NB4 (cell line): ENCODE measurements around the gene FKBP15.

Source experiments
- DNase-seq: peaks from one replicate; pipeline ENCODE4 v3.0.0; 2010; ENCODE audit warnings: low read depth
- H3K4me3 ChIP-seq: one replicate; pipeline ENCODE4 v1.5.1; 2011; ENCODE audit warnings: mild to moderate bottlenecking, low read depth, low read length, moderate library complexity
- CTCF ChIP-seq: IDR thresholded peaks from one replicate; pipeline ENCODE4 v1.5.1; 2012; ENCODE audit warnings: low read depth, low read length
- MYC ChIP-seq: IDR thresholded peaks from 2 replicates; pipeline ENCODE4 v1.6.1; 2011; ENCODE audit warnings: low read depth, low read length
- POLR2A ChIP-seq: IDR thresholded peaks from 2 replicates; pipeline ENCODE4 v1.6.1; 2011; ENCODE audit warnings: mild to moderate bottlenecking; ENCODE audit not compliant: insufficient read length; ENCODE audit errors: extremely low read depth
- TF ChIP-seq, protein P1 (sequence below): IDR thresholded peaks from 2 replicates; pipeline ENCODE4 v1.6.1; 2011; ENCODE audit warnings: low read depth, low read length

The FKBP15 gene

GRCh38 chr9:113199683-113200329 lies 21.3 kb downstream of the FKBP15 start:
- no peak overlapping the region for H3K4me3 ChIP-seq
- TF ChIP-seq MYC: no peak
- DNase-seq: no peak

GRCh38 chr9:113192455-113192854 lies 28.6 kb downstream of the FKBP15 start:
- H3K4me3 ChIP-seq: no peak overlapping the region
- DNase-seq: no peak
- no peak for TF ChIP-seq POLR2A
- TF ChIP-seq, protein P1, sequence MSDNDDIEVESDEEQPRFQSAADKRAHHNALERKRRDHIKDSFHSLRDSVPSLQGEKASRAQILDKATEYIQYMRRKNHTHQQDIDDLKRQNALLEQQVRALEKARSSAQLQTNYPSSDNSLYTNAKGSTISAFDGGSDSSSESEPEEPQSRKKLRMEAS: no peak

- TF ChIP-seq CTCF: no peak
- peak; percentile 78 for TF ChIP-seq MYC
- H3K4me3 ChIP-seq: peak overlapping the region; percentile 19
- peak; percentile 90 for DNase-seq
These were observed 33.0 kb downstream of the FKBP15 start for GRCh38 chr9:113187929-113188595.

DNA sequence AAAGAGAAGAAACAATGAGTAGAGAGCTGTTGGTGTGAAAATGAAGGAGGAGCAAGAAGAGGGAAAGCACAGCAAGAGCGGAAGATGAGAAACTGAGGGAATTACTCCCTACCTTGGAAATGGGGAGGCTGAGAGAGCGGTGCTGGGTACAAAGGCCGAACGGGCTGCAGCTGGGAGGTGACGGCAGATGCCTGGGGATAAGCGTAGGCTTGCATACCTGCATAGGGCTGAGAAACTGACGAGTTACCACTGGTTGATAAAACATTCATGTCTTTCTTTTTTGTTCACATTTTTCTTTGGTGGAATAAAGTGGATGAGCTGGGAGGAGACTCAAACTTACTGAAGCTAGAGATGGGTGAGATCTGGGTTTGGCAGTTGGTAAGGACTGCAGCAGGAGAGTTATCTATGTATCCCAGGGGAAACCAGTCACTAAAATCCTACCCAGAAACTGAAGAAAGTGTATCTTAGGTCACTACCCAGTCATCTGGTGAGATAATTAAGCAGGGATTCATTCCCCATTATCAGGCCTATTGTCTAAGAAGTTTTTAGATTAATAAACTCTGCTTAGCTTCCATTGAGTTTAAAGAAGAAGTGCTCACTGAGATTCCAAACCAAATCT lies 34.8 kb downstream of the FKBP15 start:
- DNase-seq: no peak
- no peak for TF ChIP-seq POLR2A
- no peak for TF ChIP-seq MYC
- TF ChIP-seq CTCF: no peak
- TF ChIP-seq, protein P1: no peak
- H3K4me3 ChIP-seq: no peak overlapping the region

GRCh38 chr9:113185271-113185670 lies 35.8 kb downstream of the FKBP15 start:
- DNase-seq: no peak
- H3K4me3 ChIP-seq: no peak overlapping the region
- TF ChIP-seq MYC: no peak
- no peak for TF ChIP-seq POLR2A
- TF ChIP-seq, protein P1: no peak
- TF ChIP-seq CTCF: no peak

- DNase-seq: no peak
- TF ChIP-seq, protein P1: no peak
- TF ChIP-seq MYC (no peak), CTCF (no peak), POLR2A (no peak)
- no peak overlapping the region for H3K4me3 ChIP-seq
These were observed 36.5 kb downstream of the FKBP15 start for GRCh38 chr9:113184539-113184938.
